ENCODE measurements around the gene YWHAE.

GRCh38 chr17:1329745-1330343 is 70.2 kb downstream of the YWHAE start:
- TF ChIP-seq CTCF (IDR thresholded peaks at IDR 0.05): no peak
- no peak for TF ChIP-seq POLR2A (IDR thresholded peaks at IDR 0.05)

Data from testis (tissue), 2 donors.